GM12878 (cell line): ENCODE data around the gene PLCB4.

Source experiments
- CTCF ChIP-seq, 3 experiments: IDR thresholded peaks in 2 of 3; conservative IDR thresholded peaks in 1 of 3; 2 replicates each; pipeline ENCODE4 v1.5.1; 2011; ENCODE audit warnings: low read depth in 3 of 3, low read length in 3 of 3, mild to moderate bottlenecking in 3 of 3, control low read depth in 2 of 3, moderate library complexity in 2 of 3, inconsistent platforms in 1 of 3, mixed read lengths in 1 of 3; ENCODE audit not compliant: control insufficient read depth in 2 of 3, insufficient read depth in 1 of 3; ENCODE audit errors: extremely low read depth in 1 of 3
- FOS ChIP-seq: IDR thresholded peaks from 3 replicates; pipeline ENCODE4 v1.6.1; 2011; ENCODE audit warnings: borderline replicate concordance; ENCODE audit not compliant: insufficient read length; ENCODE audit errors: extremely low read depth
- POLR2A ChIP-seq: IDR thresholded peaks from 2 replicates; pipeline ENCODE4 v1.6.1; 2011; ENCODE audit warnings: low read depth, mild to moderate bottlenecking, low read length
- PRDM15 ChIP-seq: fragments of 450-650 bp; formaldehyde crosslinking; IDR thresholded peaks from 2 replicates; pipeline ENCODE4 v1.4.0; 2020; ENCODE audit warnings: mild to moderate bottlenecking, moderate library complexity
- REST ChIP-seq: IDR thresholded peaks from 2 replicates; pipeline ENCODE4 v1.6.1; 2012; ENCODE audit warnings: mild to moderate bottlenecking, low read depth, low read length
- TBL1XR1 ChIP-seq: IDR thresholded peaks from 2 replicates; pipeline ENCODE4 v1.6.1; 2012; ENCODE audit warnings: low read depth, low read length, improper control_type of control experiment
- ZZZ3 ChIP-seq: IDR thresholded peaks from 2 replicates; pipeline ENCODE4 v1.6.1; 2011; ENCODE audit warnings: low read depth; ENCODE audit not compliant: control insufficient read depth, insufficient read length

- TF ChIP-seq POLR2A (no peak), CTCF (IDR thresholded peaks at IDR 0.05 in 2 of 3, conservative IDR thresholded peaks at IDR 0.05 in 1 of 3; ENCODE audit: control insufficient read depth in 2 of 3, extremely low read depth in 1 of 3, insufficient read depth in 1 of 3, low read depth in 3 of 3, low read length in 3 of 3) (no peak), FOS (no peak), ZZZ3 (no peak), PRDM15 (CRISPR knock-in tag) (no peak), TBL1XR1 (no peak), REST (no peak)
Observed at GRCh38 chr20:9186396-9186795, 117.5 kb downstream of the PLCB4 start.
